ENCODE measurements around the gene TMEM266. TPM values are rescaled to one million over a fixed set of nuclear protein-coding genes. Genes with fewer than 3 reads are reported as not detected.

The TMEM266 gene
- total and polyA plus RNA-seq, 8 donors = 0.35 to 2.8 (median 1.3) TPM; not detected in 4

DNA sequence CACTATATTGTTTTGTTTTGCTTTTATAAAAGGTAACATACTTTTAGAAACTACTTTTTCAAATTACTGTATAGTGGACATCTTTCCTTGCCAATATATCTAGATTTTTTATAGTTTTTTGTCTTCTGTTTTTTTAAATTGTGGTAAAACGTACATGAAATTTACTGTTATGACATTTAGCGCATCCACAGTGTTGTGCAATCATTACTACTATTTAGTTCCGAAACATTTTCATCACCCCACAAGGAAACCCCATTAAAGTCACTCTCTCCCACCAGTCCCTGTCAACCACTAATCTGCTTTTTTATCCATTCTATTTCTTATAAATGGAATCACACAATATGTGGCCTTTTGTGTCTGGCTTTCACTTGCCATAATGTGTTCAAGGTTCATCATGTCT, 54.8 kb downstream of the TMEM266 start:
- intact Hi-C loops (cut with DNase I; ENCODE audit: low total_unique reads) = no loop called here
- Histone ChIP-seq H3K27me3 (peaks cover 0 to 12% (median 0%) of the 10 kb centered on the region in 3 donors), H3K9me3 (peaks cover 0 to 8% (median 4%) of the 10 kb centered on the region in 4 donors), H3K36me3 (no peaks in the 10 kb centered on the region), H3K4me3 (no peak overlapping the region), H3K4me1 (no peaks in the 10 kb centered on the region), H3K27ac (no peak overlapping the region)
- TF ChIP-seq POLR2AphosphoS5 (IDR thresholded peaks at IDR 0.05) = no peak
- TF ChIP-seq EP300 (IDR thresholded peaks at IDR 0.05) = no peak
- TF ChIP-seq CTCF (IDR thresholded peaks at IDR 0.05) = no peak
- TF ChIP-seq POLR2A (IDR thresholded peaks at IDR 0.05) = no peak
- WGBS, 5 donors = 77 to 90% (median 83%) methylated on average over 3 of the region's 3 CpGs
- DNase-seq = no peak

- intact Hi-C loops (cut with DNase I; ENCODE audit: low total_unique reads) = no loop called here
- TF ChIP-seq EP300 (IDR thresholded peaks at IDR 0.05) = no peak
- no peak for TF ChIP-seq CTCF (IDR thresholded peaks at IDR 0.05)
- no peak for TF ChIP-seq POLR2AphosphoS5 (IDR thresholded peaks at IDR 0.05)
- TF ChIP-seq POLR2A (IDR thresholded peaks at IDR 0.05) = no peak
- DNase-seq = no peak
- Histone ChIP-seq H3K9me3 (peaks cover 0 to 3% (median under 1%) of the 10 kb centered on the region in 4 donors), H3K27me3 (peaks cover 0 to 12% (median 0%) of the 10 kb centered on the region in 3 donors), H3K27ac (no peak overlapping the region), H3K4me1 (no peaks in the 10 kb centered on the region), H3K36me3 (no peaks in the 10 kb centered on the region), H3K4me3 (no peak overlapping the region)
- 34 to 53% (median 46%) methylated on average over 15 of the region's 15 CpGs for WGBS, 5 donors
These were observed 56.5 kb downstream of the TMEM266 start for GRCh38 chr15:76116138-76116885.

DNA sequence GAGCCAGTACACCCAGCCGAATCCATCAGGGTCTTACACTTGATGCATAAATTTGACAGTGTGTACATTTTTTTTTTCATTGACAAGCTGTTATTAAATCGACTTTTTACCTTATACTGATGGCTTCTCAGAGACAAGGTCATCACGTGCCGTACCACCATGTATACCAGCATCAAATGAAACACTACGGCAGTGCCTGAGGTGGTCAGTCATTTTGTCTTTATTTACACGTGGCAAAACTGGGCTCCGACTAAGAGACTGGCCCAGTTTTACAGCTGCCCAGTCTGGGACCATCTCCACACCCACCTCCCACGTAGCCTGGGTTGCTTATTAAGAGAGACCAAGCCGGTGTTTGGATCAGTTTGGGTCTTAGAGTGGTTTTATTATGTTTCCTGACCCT, 57.4 kb downstream of the TMEM266 start:
- Histone ChIP-seq H3K27me3 (peaks cover 0 to 12% (median 0%) of the 10 kb centered on the region in 3 donors), H3K9me3 (peaks cover 0 to 3% (median 0%) of the 10 kb centered on the region in 4 donors), H3K27ac (no peak overlapping the region), H3K36me3 (no peaks in the 10 kb centered on the region), H3K4me1 (no peaks in the 10 kb centered on the region), H3K4me3 (no peak overlapping the region)
- intact Hi-C loops (cut with DNase I; ENCODE audit: low total_unique reads) = no loop called here
- 84 to 89% (median 86%) methylated on average over 9 of the region's 9 CpGs for WGBS, 5 donors
- TF ChIP-seq POLR2AphosphoS5 (IDR thresholded peaks at IDR 0.05) = no peak
- no peak for TF ChIP-seq POLR2A (IDR thresholded peaks at IDR 0.05)
- no peak for TF ChIP-seq CTCF (IDR thresholded peaks at IDR 0.05)
- TF ChIP-seq EP300 (IDR thresholded peaks at IDR 0.05) = no peak
- DNase-seq = no peak

- Histone ChIP-seq H3K4me1 (no peaks in the 10 kb centered on the region), H3K27ac (no peak overlapping the region), H3K27me3 (peaks cover 0 to 12% (median 0%) of the 10 kb centered on the region in 3 donors), H3K36me3 (no peaks in the 10 kb centered on the region), H3K9me3 (peaks cover 0 to 1% (median 0%) of the 10 kb centered on the region in 4 donors), H3K4me3 (no peak overlapping the region)
- TF ChIP-seq CTCF (IDR thresholded peaks at IDR 0.05) = no peak
- intact Hi-C loops (cut with DNase I; ENCODE audit: low total_unique reads) = no loop called here
- 78 to 84% (median 81%) methylated on average over 6 of the region's 6 CpGs for WGBS, 5 donors
- DNase-seq = no peak
These were observed 59.0 kb downstream of the TMEM266 start for GRCh38 chr15:76118767-76119166.

Measured in stomach (tissue), 9 donors.